TTC549 (cell line): ENCODE results near the gene GEMIN4.
"Not testable (repeated sequence)": the region's sequence is repeated elsewhere in the genome, so short reads cannot be mapped to it uniquely, and the experiment has no call there.

Source experiments
- FAIRE-seq: peaks from 2 replicates; lab custom pipeline; 2012; peaks lifted over from hg19 to GRCh38; lab: Jason Lieb, UNC

Gene GEMIN4

DNA sequence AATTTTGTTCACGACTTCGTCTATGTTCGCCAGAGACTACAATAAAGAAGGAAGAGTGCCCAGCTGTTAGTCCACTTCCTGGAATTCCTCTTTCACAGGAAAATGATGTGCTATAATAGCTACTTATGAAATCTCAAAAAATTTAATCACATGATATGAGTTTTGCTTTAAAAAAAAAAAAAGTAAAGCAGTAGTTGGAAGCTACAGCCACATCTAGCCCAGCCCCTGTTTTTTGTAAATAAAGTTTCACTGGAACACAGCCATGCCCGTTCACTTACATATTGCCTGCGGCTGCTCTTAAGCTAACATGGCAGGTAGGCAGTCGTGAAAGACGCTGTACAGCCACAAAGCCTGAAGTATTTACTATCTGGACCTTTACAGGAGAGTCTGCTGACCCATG, 52.7 kb downstream of the GEMIN4 start:
- no peak for FAIRE-seq

DNA sequence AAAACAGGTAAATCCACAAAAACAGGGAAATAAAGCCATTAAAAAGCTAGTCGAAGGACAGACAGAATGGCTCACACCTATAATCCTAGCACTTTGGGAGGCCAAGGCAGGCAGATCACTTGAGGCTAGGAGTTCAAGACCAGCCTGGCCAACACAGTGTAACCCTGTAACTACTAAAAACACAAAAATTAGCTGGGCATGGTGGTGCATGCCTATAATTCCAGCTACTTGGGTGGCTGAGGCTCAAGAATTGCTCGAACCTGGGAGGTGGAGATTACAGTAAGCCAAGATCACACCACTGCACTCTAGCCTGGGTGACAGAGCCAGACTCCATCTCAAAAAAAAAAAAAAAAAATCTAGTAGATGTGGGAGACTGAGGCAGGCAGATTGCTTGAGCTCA, 54.0 kb downstream of the GEMIN4 start:
- not testable (repeated sequence) for FAIRE-seq

GRCh38 chr17:697682-698081, 54.4 kb downstream of the GEMIN4 start:
- no peak for FAIRE-seq

DNA sequence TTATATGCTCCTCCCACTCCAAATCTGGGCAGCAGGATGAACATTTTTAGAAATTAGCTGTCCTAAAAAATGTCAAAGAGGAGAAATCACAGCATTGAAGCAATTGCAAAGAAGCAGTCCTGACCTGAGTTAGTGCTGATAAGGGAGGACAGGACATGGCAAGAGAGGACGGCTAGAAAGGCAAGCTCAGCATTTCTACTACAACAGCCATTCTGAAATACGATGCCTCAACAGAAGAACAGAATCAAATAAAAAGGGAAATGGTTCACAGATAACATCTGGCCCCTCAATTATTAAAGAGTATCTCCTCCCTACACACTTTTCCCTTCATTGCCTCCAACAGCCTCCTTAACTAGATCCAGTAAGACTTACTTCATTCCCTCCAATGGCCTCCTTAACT, 55.7 kb downstream of the GEMIN4 start:
- no peak for FAIRE-seq
